ENCODE measurements around the gene CYB5D1. TPM values are rescaled to one million over a fixed set of nuclear protein-coding genes. Genes with fewer than 3 reads are reported as not detected.

The CYB5D1 gene
- total and polyA plus RNA-seq, 2 experiments from 2014 or later, result 12.2 to 14.1 TPM

DNA sequence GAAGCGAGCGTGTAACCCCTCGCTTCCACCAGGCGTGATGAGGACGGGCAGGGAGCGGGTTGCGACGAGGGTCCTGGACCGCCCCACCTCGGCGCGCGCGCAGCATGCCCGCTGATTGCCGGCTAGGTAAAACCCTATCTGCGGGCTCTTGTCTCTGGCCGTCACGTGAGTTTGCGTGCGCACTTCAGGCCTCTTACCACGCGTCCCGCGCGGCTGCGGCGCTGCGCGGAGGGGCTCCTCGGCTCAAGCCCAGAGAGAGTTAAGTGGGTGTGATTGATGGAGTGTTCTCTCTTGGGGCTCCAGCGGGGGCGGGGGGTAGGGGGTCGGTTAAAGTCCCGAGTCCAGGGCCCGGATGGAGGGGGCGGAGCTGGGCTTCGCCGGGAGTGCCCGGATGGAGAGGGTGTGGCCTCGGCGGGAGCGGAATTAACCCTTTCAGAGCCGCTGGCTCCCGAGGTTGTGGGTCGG is 15.9 kb upstream of the CYB5D1 start:
- Histone ChIP-seq H3K9me2 (replicated peaks; ENCODE audit: insufficient read depth) (no peaks in the 10 kb centered on the region), H4K20me1 (ENCODE audit: insufficient read depth, poor library complexity, severe bottlenecking) (peaks cover 52% of the 10 kb centered on the region), H3K4me2 (peak overlapping the region; percentile 94), H2AFZ (no peak overlapping the region), H3K9me3 (ENCODE audit: low read depth) (no peaks in the 10 kb centered on the region), H3K4me3 (peak overlapping the region; percentile 73), H3K79me2 (peaks cover 71% of the 10 kb centered on the region), H3K4me1 (ENCODE audit: insufficient read depth) (peaks cover 36% of the 10 kb centered on the region), H3K27me3 (no peaks in the 10 kb centered on the region), H3K36me3 (replicated peaks; ENCODE audit: insufficient read depth, low read depth) (no peaks in the 10 kb centered on the region), H3K27ac (peak overlapping the region; percentile 99)
- DNase-seq (ENCODE audit: low spot score), result peak; percentile 97
- 1% methylated on average over 28 of the region's 46 CpGs for WGBS (ENCODE audit: low lambda C conversion rate, missing lambda C conversion rate)
- TF ChIP-seq EZH2 (IDR thresholded peaks at IDR 0.05; ENCODE audit: borderline replicate concordance) (no peak), EZH2phosphoT487 (IDR thresholded peaks at IDR 0.05; ENCODE audit: low read depth, severe bottlenecking, unreplicated experiment) (no peak)
- TF ChIP-seq, protein P1, sequence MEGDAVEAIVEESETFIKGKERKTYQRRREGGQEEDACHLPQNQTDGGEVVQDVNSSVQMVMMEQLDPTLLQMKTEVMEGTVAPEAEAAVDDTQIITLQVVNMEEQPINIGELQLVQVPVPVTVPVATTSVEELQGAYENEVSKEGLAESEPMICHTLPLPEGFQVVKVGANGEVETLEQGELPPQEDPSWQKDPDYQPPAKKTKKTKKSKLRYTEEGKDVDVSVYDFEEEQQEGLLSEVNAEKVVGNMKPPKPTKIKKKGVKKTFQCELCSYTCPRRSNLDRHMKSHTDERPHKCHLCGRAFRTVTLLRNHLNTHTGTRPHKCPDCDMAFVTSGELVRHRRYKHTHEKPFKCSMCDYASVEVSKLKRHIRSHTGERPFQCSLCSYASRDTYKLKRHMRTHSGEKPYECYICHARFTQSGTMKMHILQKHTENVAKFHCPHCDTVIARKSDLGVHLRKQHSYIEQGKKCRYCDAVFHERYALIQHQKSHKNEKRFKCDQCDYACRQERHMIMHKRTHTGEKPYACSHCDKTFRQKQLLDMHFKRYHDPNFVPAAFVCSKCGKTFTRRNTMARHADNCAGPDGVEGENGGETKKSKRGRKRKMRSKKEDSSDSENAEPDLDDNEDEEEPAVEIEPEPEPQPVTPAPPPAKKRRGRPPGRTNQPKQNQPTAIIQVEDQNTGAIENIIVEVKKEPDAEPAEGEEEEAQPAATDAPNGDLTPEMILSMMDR (IDR thresholded peaks at IDR 0.05; ENCODE audit: poor library complexity), result no peak

GRCh38 chr17:7842380-7843256 is 15.2 kb upstream of the CYB5D1 start:
- no peaks in the 10 kb centered on the region for H3K36me3 ChIP-seq (replicated peaks; ENCODE audit: insufficient read depth, low read depth)
- peak; percentile 91 for DNase-seq (ENCODE audit: low spot score)

DNA sequence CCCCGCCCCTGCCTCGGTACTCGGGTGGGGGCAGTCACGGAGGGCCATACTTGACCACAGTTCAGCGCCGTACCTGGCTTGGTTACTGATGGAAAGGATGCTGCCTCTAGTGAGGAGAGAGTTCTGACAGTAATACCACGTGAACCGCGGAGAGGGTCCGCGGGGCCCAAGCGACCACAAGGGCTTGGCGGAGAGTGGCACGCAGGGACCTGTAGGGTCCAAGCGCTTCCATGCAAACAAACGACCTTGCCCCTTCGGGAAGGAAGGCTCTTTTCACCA is 14.6 kb upstream of the CYB5D1 start:
- TF ChIP-seq EZH2 (IDR thresholded peaks at IDR 0.05; ENCODE audit: borderline replicate concordance), result no peak
- TF ChIP-seq EZH2phosphoT487 (IDR thresholded peaks at IDR 0.05; ENCODE audit: low read depth, severe bottlenecking, unreplicated experiment), result no peak
- TF ChIP-seq, protein P1 (IDR thresholded peaks at IDR 0.05; ENCODE audit: poor library complexity), result no peak
- H3K79me2 ChIP-seq, result peaks cover 69% of the 10 kb centered on the region
- H3K4me3 ChIP-seq, result peak overlapping the region; percentile 73
- WGBS (ENCODE audit: low lambda C conversion rate, missing lambda C conversion rate), result 1% methylated on average over 16 of the region's 17 CpGs
- peak overlapping the region; percentile 94 for H3K4me2 ChIP-seq
- peak overlapping the region; percentile 99 for H3K27ac ChIP-seq
- H2AFZ ChIP-seq, result no peak overlapping the region
- no peaks in the 10 kb centered on the region for H3K36me3 ChIP-seq (replicated peaks; ENCODE audit: insufficient read depth, low read depth)
- H4K20me1 ChIP-seq (ENCODE audit: insufficient read depth, poor library complexity, severe bottlenecking), result peaks cover 57% of the 10 kb centered on the region
- DNase-seq (ENCODE audit: low spot score), result no peak
- no peaks in the 10 kb centered on the region for H3K27me3 ChIP-seq
- no peaks in the 10 kb centered on the region for H3K9me2 ChIP-seq (replicated peaks; ENCODE audit: insufficient read depth)
- no peaks in the 10 kb centered on the region for H3K9me3 ChIP-seq (ENCODE audit: low read depth)
- peaks cover 36% of the 10 kb centered on the region for H3K4me1 ChIP-seq (ENCODE audit: insufficient read depth)

More at GRCh38 chr17:7842380-7843256, 15.2 kb upstream of the CYB5D1 start:
- Histone ChIP-seq H3K9me3 (ENCODE audit: low read depth) (no peaks in the 10 kb centered on the region), H3K4me3 (peak overlapping the region; percentile 73), H3K9me2 (replicated peaks; ENCODE audit: insufficient read depth) (no peaks in the 10 kb centered on the region), H3K4me2 (peak overlapping the region; percentile 94), H3K79me2 (peaks cover 72% of the 10 kb centered on the region), H3K27ac (peak overlapping the region; percentile 99), H3K27me3 (no peaks in the 10 kb centered on the region), H2AFZ (no peak overlapping the region), H4K20me1 (ENCODE audit: insufficient read depth, poor library complexity, severe bottlenecking) (peaks cover 52% of the 10 kb centered on the region), H3K4me1 (ENCODE audit: insufficient read depth) (peaks cover 36% of the 10 kb centered on the region)
- under 1% methylated on average over 31 of the region's 47 CpGs for WGBS (ENCODE audit: low lambda C conversion rate, missing lambda C conversion rate)
- TF ChIP-seq EZH2phosphoT487 (IDR thresholded peaks at IDR 0.05; ENCODE audit: low read depth, severe bottlenecking, unreplicated experiment), result no peak
- no peak for TF ChIP-seq EZH2 (IDR thresholded peaks at IDR 0.05; ENCODE audit: borderline replicate concordance)
- TF ChIP-seq, protein P1 (IDR thresholded peaks at IDR 0.05; ENCODE audit: poor library complexity), result no peak
